Left renal cortex interstitium (tissue), 4 donors: ENCODE measurements around the gene TARS2. TPM values are rescaled to one million over a fixed set of nuclear protein-coding genes. Genes with fewer than 3 reads are reported as not detected.

Source experiments
- DNase-seq, 4 donors: peaks; one replicate each; pipeline ENCODE4 v3.0.0-alpha.2; 2013; ENCODE audit warnings: low read depth in 4 of 4, low spot score in 2 of 4, missing footprints in 1 of 4
- polyA plus RNA-seq, 4 donors: library from polyadenylated mRNA; unstranded; fragments of 120-200 nt; gene quantifications; one replicate each; pipeline ENCODE4 v1.2.1, GENCODE V29; 2013; ENCODE audit not compliant: insufficient read length in 4 of 4

Gene TARS2
- polyA plus RNA-seq, 4 donors, result 19.5 to 32.6 (median 28.0) TPM

GRCh38 chr1:150507912-150508864 is 21.0 kb downstream of the TARS2 start, which contains the start of gene ECM1:
Gene ECM1, plus strand, starts transcription at chr1:150508109. Its CDS starts 101 bp downstream, at chr1:150508210.
- no peak for DNase-seq

DNA sequence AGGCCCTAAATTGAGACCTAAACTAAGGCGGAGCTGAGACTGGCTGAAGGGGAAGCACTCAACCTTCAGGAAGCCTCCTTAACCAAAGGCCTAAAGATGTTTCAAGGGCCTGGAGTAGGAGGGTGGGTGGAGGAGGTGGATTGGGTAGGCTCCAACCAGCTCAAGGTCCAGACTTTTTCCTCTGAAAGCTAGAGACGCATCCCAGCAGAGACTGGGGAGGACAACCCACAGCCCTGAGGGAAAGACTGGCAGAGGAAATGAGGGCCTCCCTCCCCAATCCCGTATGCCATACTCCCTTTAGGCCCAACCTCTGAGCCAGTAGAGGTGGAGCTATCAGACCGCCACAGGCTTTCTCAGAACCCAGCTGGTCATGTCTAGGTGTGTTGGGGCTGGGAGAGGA is 21.8 kb downstream of the TARS2 start:
- no peak for DNase-seq

- no peak for DNase-seq
Measured at GRCh38 chr1:150511551-150511950, 24.3 kb downstream of the TARS2 start.

DNA sequence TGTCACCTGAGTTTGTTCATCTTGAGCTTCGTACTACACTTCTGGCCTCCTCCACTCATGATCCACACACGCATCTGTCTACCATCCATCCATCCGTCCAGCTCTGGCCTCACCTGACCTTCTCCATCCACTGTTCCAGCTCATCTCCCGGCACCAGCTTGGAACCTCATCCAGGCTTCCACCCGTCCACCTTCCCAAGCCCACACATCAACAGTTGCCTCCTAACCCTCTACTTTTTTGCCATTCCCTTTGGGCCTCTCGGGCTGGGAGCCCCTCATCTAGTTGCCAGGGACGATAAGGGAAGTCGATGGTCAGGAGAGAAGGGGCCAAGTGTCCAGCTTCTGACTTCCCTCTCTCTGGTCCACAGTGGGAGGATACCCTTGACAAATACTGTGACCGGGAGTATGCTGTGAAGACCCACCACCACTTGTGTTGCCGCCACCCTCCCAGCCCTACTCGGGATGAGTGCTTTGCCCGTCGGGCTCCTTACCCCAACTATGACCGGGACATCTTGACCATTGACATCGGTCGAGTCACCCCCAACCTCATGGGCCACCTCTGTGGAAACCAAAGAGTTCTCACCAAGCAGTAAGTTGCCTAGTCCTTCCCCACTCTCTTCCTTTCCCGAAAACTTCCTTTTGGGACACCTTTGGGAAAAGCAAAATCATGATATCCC is 24.9 kb downstream of the TARS2 start:
- no peak for DNase-seq

DNA sequence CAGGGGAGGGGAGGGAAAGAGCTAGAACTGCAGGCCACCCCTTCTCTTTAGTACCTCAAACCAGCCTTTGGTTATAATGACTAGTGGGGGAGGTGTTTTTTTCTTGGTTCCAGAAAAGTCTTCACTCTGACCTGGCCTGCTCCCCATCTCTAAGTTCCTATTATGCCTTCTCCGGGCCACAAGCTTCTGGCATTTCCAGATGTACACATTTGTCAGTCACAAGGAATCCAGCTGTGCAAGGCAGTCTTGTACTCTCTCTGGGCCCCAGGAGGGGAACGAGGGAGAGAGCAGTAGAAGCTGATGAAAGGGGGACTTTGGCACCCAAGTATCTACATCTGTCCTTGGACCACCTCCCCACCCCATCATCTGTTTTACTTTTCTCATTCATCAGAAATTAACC is 25.6 kb downstream of the TARS2 start:
- DNase-seq, result no peak

DNA sequence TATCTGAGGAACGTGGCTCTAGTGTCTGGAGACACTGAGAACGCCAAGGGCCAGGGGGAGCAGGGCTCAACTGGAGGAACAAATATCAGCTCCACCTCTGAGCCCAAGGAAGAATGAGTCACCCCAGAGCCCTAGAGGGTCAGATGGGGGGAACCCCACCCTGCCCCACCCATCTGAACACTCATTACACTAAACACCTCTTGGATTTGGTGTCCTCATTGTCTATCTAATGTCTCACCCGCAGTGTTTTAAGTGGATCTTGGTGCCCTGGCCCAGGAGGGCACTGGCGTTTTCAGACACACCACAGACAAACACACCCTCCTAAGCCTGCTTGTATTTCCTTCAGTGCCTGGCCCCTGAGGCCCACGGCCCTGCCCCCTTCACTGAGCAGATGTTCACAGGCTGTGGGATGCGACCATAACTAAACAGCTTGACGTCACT is 26.2 kb downstream of the TARS2 start:
- no peak for DNase-seq

DNA sequence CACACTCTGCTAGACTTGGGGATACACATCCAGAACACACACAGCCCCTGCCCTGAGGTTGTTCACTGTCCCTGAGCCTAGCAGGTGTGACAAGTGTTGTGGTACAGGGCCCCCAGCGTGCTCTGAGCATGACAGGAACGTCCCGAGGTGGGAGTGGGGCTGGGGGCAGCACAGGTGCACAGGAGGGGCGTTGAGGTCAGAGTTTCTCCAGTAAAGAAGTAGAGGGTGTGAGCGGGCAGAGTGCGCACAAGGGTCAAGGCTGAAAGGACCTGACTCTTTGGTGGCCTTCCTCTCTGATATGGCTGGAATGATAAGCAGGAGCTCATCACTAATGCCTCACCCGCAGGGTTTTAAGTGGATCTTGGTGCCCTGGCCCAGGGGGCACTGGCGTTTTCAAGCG is 27.0 kb downstream of the TARS2 start:
- DNase-seq, result no peak

DNA sequence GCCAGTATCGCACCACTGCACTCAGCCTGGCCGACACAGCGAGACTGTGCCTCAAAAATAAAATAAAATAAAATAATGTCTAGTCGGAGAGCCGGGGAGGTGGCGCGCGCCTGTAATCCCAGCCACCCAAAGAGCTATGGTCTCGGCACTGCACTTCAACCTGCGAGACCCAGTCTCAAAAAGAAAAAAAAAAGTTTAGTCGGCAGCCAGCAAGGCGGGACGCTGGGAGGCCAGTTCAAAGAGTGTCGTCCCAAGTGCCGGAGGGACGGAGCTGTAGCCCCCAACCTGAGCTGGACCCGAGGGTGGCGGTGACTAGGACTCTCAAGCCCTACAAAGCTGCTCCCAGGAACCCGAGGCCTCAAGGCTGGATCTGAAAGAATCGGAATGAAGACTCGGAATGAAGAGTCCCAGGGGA is 27.7 kb downstream of the TARS2 start:
- no peak for DNase-seq

- DNase-seq, result peak; percentile 71 to 91 (median 84)
Measured at GRCh38 chr1:150515328-150516049, 28.3 kb downstream of the TARS2 start, which contains the start of gene FALEC. Gene FALEC, plus strand, starts transcription at chr1:150515752.

DNA sequence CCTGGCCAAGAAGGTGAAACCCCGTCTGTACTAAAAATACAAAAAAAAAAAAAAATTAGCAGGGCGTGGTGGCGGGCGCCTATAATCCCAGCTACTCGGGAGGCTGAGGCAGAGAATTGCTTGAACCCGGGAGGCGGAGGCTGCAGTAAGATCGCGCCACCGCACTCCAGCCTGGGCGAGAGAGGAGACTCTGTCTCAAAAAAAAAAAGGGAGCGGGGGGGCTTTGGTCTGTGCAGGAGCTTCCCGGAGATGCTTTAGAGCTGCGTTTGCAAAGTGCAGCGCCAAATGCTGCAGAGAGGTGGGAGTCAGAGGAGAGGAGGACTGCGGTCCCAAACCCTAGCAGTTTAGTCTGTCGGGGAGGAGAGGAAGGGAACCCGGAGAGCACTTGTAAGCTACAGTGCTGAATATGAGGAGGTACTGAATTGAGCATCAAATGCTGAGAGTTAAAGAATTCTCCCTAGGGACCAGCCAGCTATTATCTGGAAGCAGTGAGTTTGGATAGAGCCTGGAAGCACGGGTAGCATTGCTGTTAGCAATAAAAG is 28.9 kb downstream of the TARS2 start:
- no peak for DNase-seq

- no peak for DNase-seq
Measured at GRCh38 chr1:150516616-150517015, 29.4 kb downstream of the TARS2 start.

DNA sequence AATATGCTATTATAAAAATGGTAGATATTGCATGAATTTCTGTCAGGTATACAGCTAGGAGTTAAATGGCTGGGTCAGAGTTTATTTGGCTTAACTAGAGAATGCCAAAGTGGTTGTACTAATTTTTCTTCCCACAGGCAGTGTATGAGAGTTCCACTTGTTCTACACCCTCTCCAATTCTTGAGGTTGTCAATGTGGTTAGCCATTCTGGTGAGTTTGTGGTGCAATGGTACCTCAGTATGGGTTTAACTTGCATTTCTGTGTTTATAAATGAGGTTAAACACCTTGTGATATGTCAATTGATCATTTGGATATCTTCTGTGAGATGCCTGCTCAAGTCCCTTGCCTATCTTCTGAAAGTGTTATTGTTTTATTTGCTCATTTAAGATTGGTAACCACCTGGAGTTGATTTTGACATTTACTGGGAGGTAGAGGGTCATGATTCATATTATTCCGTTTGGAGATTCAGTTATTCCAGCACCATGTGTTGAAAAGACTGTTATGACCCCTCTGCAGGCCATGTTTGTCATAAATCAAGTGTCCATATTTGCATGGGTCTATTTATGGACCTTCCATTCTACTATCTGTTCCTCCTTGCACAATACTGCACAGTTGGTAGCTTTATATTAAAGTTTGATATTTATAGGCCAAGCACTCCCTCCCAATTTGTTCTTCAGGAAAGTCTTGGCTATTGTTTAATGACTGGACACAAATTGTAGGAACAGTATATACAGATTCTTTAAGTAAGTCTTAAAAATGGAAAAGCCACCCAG is 34.2 kb downstream of the TARS2 start:
- no peak for DNase-seq

DNA sequence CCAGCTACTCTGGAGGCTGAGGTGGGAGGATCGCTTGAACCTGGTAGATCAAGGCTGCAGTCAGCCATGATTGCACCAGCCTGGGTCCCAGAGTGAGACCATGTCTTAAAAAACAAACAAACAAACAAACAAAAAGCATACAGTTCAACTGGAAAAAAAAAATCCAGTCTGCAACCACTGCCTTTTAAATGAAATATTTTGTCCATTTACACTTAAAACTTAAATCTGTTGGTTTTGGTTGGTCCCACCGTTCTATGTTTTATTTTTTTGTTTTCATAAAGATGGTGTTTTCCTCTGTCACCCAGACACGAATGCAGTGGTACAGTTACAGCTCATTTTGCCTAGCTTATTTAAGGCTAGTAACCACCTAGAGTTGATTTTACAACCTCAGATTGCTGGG is 38.1 kb downstream of the TARS2 start:
- DNase-seq, result no peak

- DNase-seq, result no peak
Measured at GRCh38 chr1:150528196-150528595, 41.0 kb downstream of the TARS2 start.

- no peak for DNase-seq
Measured at GRCh38 chr1:150529017-150529416, 41.8 kb downstream of the TARS2 start.

DNA sequence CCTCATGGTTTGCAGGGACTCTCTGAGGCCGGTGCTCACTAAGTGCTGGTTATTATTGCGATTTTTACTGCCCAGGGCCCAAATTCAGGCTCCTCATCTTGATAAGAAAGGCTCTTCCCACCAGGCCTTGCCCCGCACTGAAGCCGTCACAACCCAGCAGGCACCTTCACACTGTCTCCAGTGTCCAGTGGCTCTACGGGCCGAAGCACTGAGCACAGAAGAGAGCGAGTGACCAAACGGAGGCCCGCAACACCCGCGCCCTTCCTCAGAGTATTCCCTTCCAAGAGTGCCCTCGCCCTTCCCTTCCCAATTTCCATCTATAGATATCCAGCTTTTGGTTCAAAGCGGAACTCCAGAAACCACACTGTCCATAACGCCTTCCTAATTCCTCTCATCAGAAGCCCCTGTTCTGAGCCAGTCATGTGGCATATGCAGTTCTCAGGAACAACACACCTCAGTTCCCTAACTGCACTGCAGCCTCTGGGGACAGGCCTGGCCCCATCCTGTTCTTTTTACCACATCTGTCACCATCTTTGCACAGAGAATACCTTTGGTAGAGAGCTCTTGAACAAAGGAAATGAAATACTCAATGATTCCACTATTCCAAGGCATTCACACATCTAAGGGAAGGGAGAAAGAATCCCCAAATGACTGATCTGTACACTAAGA is 43.4 kb downstream of the TARS2 start:
- DNase-seq, result no peak

- DNase-seq, result no peak
Measured at GRCh38 chr1:150532860-150533259, 45.6 kb downstream of the TARS2 start.

DNA sequence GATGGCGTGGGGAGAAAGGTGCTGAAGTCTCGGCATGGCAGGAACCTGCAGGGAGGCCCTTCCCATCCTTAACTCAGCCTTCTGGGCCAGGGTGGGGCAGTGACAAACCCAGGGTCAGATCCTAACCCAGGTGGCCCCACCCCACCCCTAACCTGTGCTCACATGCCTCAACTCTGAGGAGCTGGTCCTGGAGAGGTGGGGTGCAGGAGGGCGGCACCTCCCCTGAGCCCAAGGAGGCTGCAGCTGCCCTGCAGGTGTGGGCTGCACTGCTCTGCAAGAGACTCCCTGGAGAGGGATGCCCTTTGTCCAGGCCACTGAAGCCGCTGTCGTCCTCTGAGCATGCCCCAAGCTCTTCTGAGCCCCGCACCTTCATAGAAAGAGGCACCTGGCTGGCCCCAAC is 46.8 kb downstream of the TARS2 start:
- DNase-seq, result no peak

GRCh38 chr1:150535511-150536287 is 48.5 kb downstream of the TARS2 start:
- no peak for DNase-seq
